Measurements from ENCODE around the gene FADS1.

The FADS1 gene

GRCh38 chr11:61846362-61847020, 29.7 kb upstream of the FADS1 start:
- DNase-seq (ENCODE audit: low read depth), result no peak

- no peak for DNase-seq (ENCODE audit: low read depth)
Measured at GRCh38 chr11:61844909-61845565, 28.2 kb upstream of the FADS1 start.

GRCh38 chr11:61842528-61842820, 25.7 kb upstream of the FADS1 start:
- DNase-seq (ENCODE audit: low read depth), result no peak

GRCh38 chr11:61841636-61842527, 25.1 kb upstream of the FADS1 start:
- DNase-seq (ENCODE audit: low read depth), result no peak

GRCh38 chr11:61840371-61840770, 23.6 kb upstream of the FADS1 start:
- no peak for DNase-seq (ENCODE audit: low read depth)

GRCh38 chr11:61839742-61840141, 22.9 kb upstream of the FADS1 start:
- DNase-seq (ENCODE audit: low read depth), result no peak

- DNase-seq (ENCODE audit: low read depth), result no peak
Measured at GRCh38 chr11:61838921-61839320, 22.1 kb upstream of the FADS1 start.

GRCh38 chr11:61838501-61838900, 21.7 kb upstream of the FADS1 start:
- no peak for DNase-seq (ENCODE audit: low read depth)

- no peak for DNase-seq (ENCODE audit: low read depth)
Measured at GRCh38 chr11:61837411-61838005, 20.7 kb upstream of the FADS1 start.

GRCh38 chr11:61836193-61836592, 19.4 kb upstream of the FADS1 start:
- DNase-seq (ENCODE audit: low read depth), result no peak

GRCh38 chr11:61834278-61835048, 17.7 kb upstream of the FADS1 start:
- DNase-seq (ENCODE audit: low read depth), result peak; percentile 42

GRCh38 chr11:61833926-61834277, 17.1 kb upstream of the FADS1 start:
- DNase-seq (ENCODE audit: low read depth), result no peak

GRCh38 chr11:61833471-61833870, 16.7 kb upstream of the FADS1 start:
- DNase-seq (ENCODE audit: low read depth), result no peak

GRCh38 chr11:61832754-61833153, 16.0 kb upstream of the FADS1 start:
- DNase-seq (ENCODE audit: low read depth), result no peak

- no peak for DNase-seq (ENCODE audit: low read depth)
Measured at GRCh38 chr11:61832207-61832606, 15.4 kb upstream of the FADS1 start.

GRCh38 chr11:61830237-61831105, 13.7 kb upstream of the FADS1 start:
- DNase-seq (ENCODE audit: low read depth), result no peak

- DNase-seq (ENCODE audit: low read depth), result no peak
Measured at GRCh38 chr11:61829806-61830205, 13.0 kb upstream of the FADS1 start.

- peak; percentile 43 for DNase-seq (ENCODE audit: low read depth)
Measured at GRCh38 chr11:61828629-61829407, 12.0 kb upstream of the FADS1 start.

GRCh38 chr11:61828379-61828628, 11.5 kb upstream of the FADS1 start:
- no peak for DNase-seq (ENCODE audit: low read depth)

GRCh38 chr11:61827571-61828378, 11.0 kb upstream of the FADS1 start, which contains the start of gene FADS2:
Gene FADS2, plus strand, starts transcription at chr11:61828300. Its CDS starts 91 bp downstream, at chr11:61828391.
- peak; percentile 70 for DNase-seq (ENCODE audit: low read depth)

Measured in activated T-cell treated with anti-CD3 and anti-CD28 coated beads for 48 hours (primary cell).